HG03457 (cell line): ENCODE data around the gene NBPF11.
"Not testable (repeated sequence)": the region's sequence is repeated elsewhere in the genome, so short reads cannot be mapped to it uniquely, and the experiment has no call there.

Experiments used
- ATAC-seq: cut with Tn5 transposase; IDR thresholded peaks from one replicate; pipeline ENCODE4 v1.9.1; 2021; ENCODE audit warnings: moderate number of reproducible peaks; ENCODE audit not compliant: unreplicated experiment

NBPF11 gene

GRCh38 chr1:148151911-148152656 is at the start of gene NBPF11:
Gene NBPF11, minus strand, starts transcription at chr1:148152281. Its CDS starts 25,278 bp downstream, at chr1:148127003.
- ATAC-seq, result peak; percentile 76

GRCh38 chr1:148197396-148197795 is 45.3 kb upstream of the NBPF11 start:
- ATAC-seq, result not testable (repeated sequence)

GRCh38 chr1:148196949-148197348 is 44.9 kb upstream of the NBPF11 start:
- not testable (repeated sequence) for ATAC-seq

GRCh38 chr1:148195115-148195514 is 43.0 kb upstream of the NBPF11 start:
- not testable (repeated sequence) for ATAC-seq

- not testable (repeated sequence) for ATAC-seq
Measured at GRCh38 chr1:148188768-148189167, 36.7 kb upstream of the NBPF11 start.

- ATAC-seq, result not testable (repeated sequence)
Measured at GRCh38 chr1:148178682-148179081, 26.6 kb upstream of the NBPF11 start.

- ATAC-seq, result not testable (repeated sequence)
Measured at GRCh38 chr1:148175414-148175813, 23.3 kb upstream of the NBPF11 start.

GRCh38 chr1:148171995-148172394 is 19.9 kb upstream of the NBPF11 start:
- ATAC-seq, result not testable (repeated sequence)

- no peak for ATAC-seq
Measured at GRCh38 chr1:148166558-148167492, 14.7 kb upstream of the NBPF11 start.

GRCh38 chr1:148162363-148162762 is 10.3 kb upstream of the NBPF11 start:
- ATAC-seq, result no peak

- no peak for ATAC-seq
Measured at GRCh38 chr1:148161053-148161901, 9.2 kb upstream of the NBPF11 start.

GRCh38 chr1:148160343-148161052 is 8.4 kb upstream of the NBPF11 start:
- no peak for ATAC-seq

GRCh38 chr1:148160048-148160342 is 7.9 kb upstream of the NBPF11 start:
- ATAC-seq, result no peak

- ATAC-seq, result no peak
Measured at GRCh38 chr1:148158341-148159003, 6.4 kb upstream of the NBPF11 start.

GRCh38 chr1:148157803-148158202 is 5.7 kb upstream of the NBPF11 start:
- not testable (repeated sequence) for ATAC-seq

- ATAC-seq, result not testable (repeated sequence)
Measured at GRCh38 chr1:148155494-148156275, 3.6 kb upstream of the NBPF11 start.

GRCh38 chr1:148152795-148153194 is 714 bp upstream of the NBPF11 start:
- not testable (repeated sequence) for ATAC-seq

GRCh38 chr1:148151371-148151819 is 686 bp downstream of the NBPF11 start:
- not testable (repeated sequence) for ATAC-seq

GRCh38 chr1:148150945-148151344 is 1.1 kb downstream of the NBPF11 start:
- ATAC-seq, result peak; percentile 26
